H9 (cell line): Measurements from ENCODE around the gene DNAAF9. TPM values are rescaled to one million over a fixed set of nuclear protein-coding genes. Genes with fewer than 3 reads are reported as not detected.

Source experiments
- DNase-seq: peaks from one replicate; pipeline ENCODE4 v3.0.0-alpha.2; 2017
- H2AFZ ChIP-seq: one replicate; pipeline ENCODE4 v1.6.1; 2013; ENCODE audit warnings: mild to moderate bottlenecking, low read length, control low read depth, moderate library complexity
- H2AK5ac ChIP-seq: 2 replicates; pipeline ENCODE4 v1.6.1; 2013; ENCODE audit warnings: low read length, control low read depth, mixed read lengths; ENCODE audit not compliant: insufficient read length
- H2BK120ac ChIP-seq: one replicate; pipeline ENCODE4 v1.6.1; 2013; ENCODE audit warnings: low read depth, mild to moderate bottlenecking, low read length, control low read depth, inconsistent platforms; ENCODE audit not compliant: poor library complexity, severe bottlenecking
- H2BK12ac ChIP-seq: 2 replicates; pipeline ENCODE4 v1.6.1; 2013; ENCODE audit warnings: low read length, control low read depth, mixed read lengths, low read depth; ENCODE audit not compliant: insufficient read length
- H2BK15ac ChIP-seq: 2 replicates; pipeline ENCODE4 v1.6.1; 2013; ENCODE audit warnings: low read depth, low read length, control low read depth
- H2BK20ac ChIP-seq: one replicate; pipeline ENCODE4 v1.6.1; 2013; ENCODE audit warnings: low read depth, mild to moderate bottlenecking, low read length, control low read depth, inconsistent platforms; ENCODE audit not compliant: poor library complexity, severe bottlenecking
- H2BK5ac ChIP-seq: 2 replicates; pipeline ENCODE4 v1.6.1; 2013; ENCODE audit warnings: low read length, control low read depth, mixed read lengths; ENCODE audit not compliant: insufficient read length
- H3K14ac ChIP-seq: 2 replicates; pipeline ENCODE4 v1.6.1; 2013; ENCODE audit warnings: low read length, control low read depth; ENCODE audit not compliant: insufficient read depth
- H3K18ac ChIP-seq: 2 replicates; pipeline ENCODE4 v1.6.1; 2013; ENCODE audit warnings: low read depth, mild to moderate bottlenecking, mixed read lengths, low read length, control low read depth; ENCODE audit not compliant: insufficient read length
- H3K23ac ChIP-seq: 2 replicates; pipeline ENCODE4 v1.6.1; 2013; ENCODE audit warnings: low read length, control low read depth, mixed read lengths, low read depth; ENCODE audit not compliant: insufficient read length
- H3K23me2 ChIP-seq: 2 replicates; pipeline ENCODE4 v1.6.1; 2013; ENCODE audit warnings: low read depth, mild to moderate bottlenecking, mixed read lengths, low read length, control low read depth; ENCODE audit not compliant: insufficient read length, poor library complexity, severe bottlenecking
- H3K27ac ChIP-seq: 2 replicates; pipeline ENCODE4 v1.5.1; 2013; ENCODE audit warnings: low read length, control low read depth, mixed read lengths, low read depth; ENCODE audit not compliant: insufficient read length
- H3K27me3 ChIP-seq: 2 replicates; pipeline ENCODE4 v1.6.1; 2013; ENCODE audit warnings: low read length, control low read depth, inconsistent platforms; ENCODE audit not compliant: insufficient read depth
- H3K4ac ChIP-seq: 2 replicates; pipeline ENCODE4 v1.6.1; 2013; ENCODE audit warnings: low read depth, mild to moderate bottlenecking, control low read depth, inconsistent platforms, low read length, moderate library complexity
- H3K4me1 ChIP-seq: 2 replicates; pipeline ENCODE4 v1.6.1; 2013; ENCODE audit warnings: low read length, control low read depth, inconsistent platforms; ENCODE audit not compliant: insufficient read depth
- H3K4me2 ChIP-seq: 2 replicates; pipeline ENCODE4 v1.6.1; 2013; ENCODE audit warnings: low read length, control low read depth, mixed read lengths; ENCODE audit not compliant: insufficient read length, insufficient read depth
- H3K56ac ChIP-seq: 2 replicates; pipeline ENCODE4 v1.6.1; 2013; ENCODE audit warnings: low read depth, mild to moderate bottlenecking, mixed read lengths, low read length, control low read depth; ENCODE audit not compliant: insufficient read length
- H3K79me1 ChIP-seq: 2 replicates; pipeline ENCODE4 v1.6.1; 2013; ENCODE audit warnings: low read depth, mild to moderate bottlenecking, moderate library complexity, low read length, control low read depth, inconsistent platforms; ENCODE audit not compliant: insufficient read depth, poor library complexity, severe bottlenecking
- H3K79me2 ChIP-seq: 2 replicates; pipeline ENCODE4 v1.6.1; 2013; ENCODE audit warnings: low read length, control low read depth, inconsistent platforms; ENCODE audit not compliant: insufficient read depth
- H3K9ac ChIP-seq: 2 replicates; pipeline ENCODE4 v1.6.1; 2013; ENCODE audit warnings: low read length, control low read depth, mixed read lengths; ENCODE audit not compliant: insufficient read length; ENCODE audit errors: extremely low read depth
- H3K9me3 ChIP-seq: one replicate; pipeline ENCODE4 v1.6.1; 2013; ENCODE audit warnings: low read depth, low read length, inconsistent platforms; ENCODE audit not compliant: control insufficient read depth
- H3T11ph ChIP-seq: one replicate; pipeline ENCODE4 v1.6.1; 2013; ENCODE audit warnings: mild to moderate bottlenecking, low read length, control low read depth, inconsistent platforms
- H4K20me1 ChIP-seq: one replicate; pipeline ENCODE4 v1.6.1; 2013; ENCODE audit not compliant: control insufficient read depth, insufficient read length, insufficient read depth
- H4K5ac ChIP-seq: 2 replicates; pipeline ENCODE4 v1.6.1; 2013; ENCODE audit warnings: low read depth, mild to moderate bottlenecking, mixed read lengths, low read length, control low read depth; ENCODE audit not compliant: insufficient read length
- H4K8ac ChIP-seq: replicated peaks from 2 replicates; pipeline ENCODE4 v1.6.1; 2013; ENCODE audit warnings: low read length, control low read depth, mixed read lengths, low read depth; ENCODE audit not compliant: insufficient read length
- H4K91ac ChIP-seq: 2 replicates; pipeline ENCODE4 v1.6.1; 2013; ENCODE audit warnings: low read depth, mild to moderate bottlenecking, moderate library complexity, mixed read lengths, low read length, control low read depth; ENCODE audit not compliant: insufficient read length
- H3K27ac Mint-ChIP-seq, 3 experiments: 2 replicates in 2 of 3; 3 replicates in 1 of 3; pipeline ENCODE4 v1.8.0; 2020 to 2021; ENCODE audit warnings: mixed read lengths in 3 of 3, mild to moderate bottlenecking in 1 of 3, moderate library complexity in 1 of 3
- H3K27me3 Mint-ChIP-seq: 2 replicates; pipeline ENCODE4 v1.8.0; 2021; ENCODE audit warnings: low read depth, mild to moderate bottlenecking, moderate library complexity, mixed read lengths
- H3K36me3 Mint-ChIP-seq, 3 experiments: 2 replicates in 2 of 3; 3 replicates in 1 of 3; pipeline ENCODE4 v1.8.0; 2020 to 2021; ENCODE audit warnings: low read depth in 3 of 3, mixed read lengths in 3 of 3; ENCODE audit not compliant: insufficient read depth in 1 of 3
- H3K4me1 Mint-ChIP-seq, 2 experiments: 2 replicates each; pipeline ENCODE4 v1.8.0; 2020; ENCODE audit warnings: mixed read lengths in 2 of 2
- H3K4me3 Mint-ChIP-seq, 2 experiments: 2 replicates in 1 of 2; 3 replicates in 1 of 2; pipeline ENCODE4 v1.8.0; 2020 to 2021; ENCODE audit warnings: mild to moderate bottlenecking in 2 of 2, mixed read lengths in 2 of 2, moderate library complexity in 1 of 2
- H3K9me3 Mint-ChIP-seq, 2 experiments: 2 replicates in 1 of 2; 3 replicates in 1 of 2; pipeline ENCODE4 v1.8.0; 2020; ENCODE audit warnings: mild to moderate bottlenecking in 2 of 2, mixed read lengths in 2 of 2, moderate library complexity in 1 of 2
- WGBS: extraction: QIAGEN DNeasy Blood & Tissue Kit; methylation state at CpG from one replicate; pipeline ENCODE4 v1.1.7; 2013; ENCODE audit warnings: missing lambda C conversion rate, low lambda C conversion rate, mixed read lengths; ENCODE audit not compliant: insufficient read length; ENCODE audit errors: extremely low coverage; 5-methylcytosine and 5-hydroxymethylcytosine counted together
- total RNA-seq: library from RNA; stranded (reverse); gene quantifications from 2 replicates; pipeline ENCODE4 v1.2.1, GENCODE V29; 2021
- TF ChIP-seq, protein P1 (sequence below): fragments of 200-600 bp; sonication (generic); conservative IDR thresholded peaks from 3 replicates; pipeline ENCODE4 v1.8.0; 2021; ENCODE audit warnings: antibody characterized with exemption, mild to moderate bottlenecking

DNAAF9 gene
- total RNA-seq, 1 experiment from 2014 or later, result 5.5 TPM

DNA sequence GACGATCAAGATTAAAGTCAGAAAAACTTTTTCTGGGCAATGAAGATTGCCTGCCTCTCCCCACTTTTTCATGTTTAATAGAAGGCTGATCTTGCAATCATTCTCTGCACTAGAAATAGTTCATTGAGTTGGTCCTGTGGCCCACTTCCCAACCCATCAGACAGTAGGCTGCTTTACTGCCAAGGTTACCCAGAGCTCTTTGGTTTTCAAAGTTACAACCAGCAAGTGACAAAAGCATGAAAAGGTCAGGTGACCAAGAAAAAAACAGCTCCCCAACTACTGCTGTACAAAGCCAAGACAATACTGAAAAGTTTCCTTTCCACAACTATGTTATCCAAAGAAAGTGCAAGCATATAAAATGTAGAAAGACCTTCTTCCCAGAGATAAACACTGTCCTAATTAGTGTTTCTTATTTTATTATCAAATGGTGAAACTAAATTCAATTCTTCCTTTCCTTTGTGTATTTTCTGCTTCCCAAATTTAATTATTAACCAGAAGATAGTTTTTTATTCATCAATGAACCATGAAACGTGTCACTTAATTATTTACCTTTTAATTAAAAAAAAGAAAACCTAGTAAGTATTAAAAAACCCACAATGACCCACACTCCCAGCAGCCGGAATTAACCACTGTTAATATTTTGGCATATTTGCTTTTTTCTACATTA, 16.6 kb downstream of the DNAAF9 start:
- no peaks in the 10 kb centered on the region for H3K9me3 ChIP-seq
- H3K9me3 Mint-ChIP-seq, result peaks cover 2 to 8% of the 10 kb centered on the region in 2 experiments
- H3K4me1 ChIP-seq, result no peaks in the 10 kb centered on the region
- no peak overlapping the region for H2AFZ ChIP-seq
- H3K4me2 ChIP-seq, result no peak overlapping the region
- H3K18ac ChIP-seq, result no peak overlapping the region
- no peak overlapping the region for H3K27ac ChIP-seq
- H2BK5ac ChIP-seq, result no peak overlapping the region
- no peak overlapping the region for H2BK15ac ChIP-seq
- no peak overlapping the region for H4K5ac ChIP-seq
- H3K4me1 Mint-ChIP-seq, result peaks cover 4% of the 10 kb centered on the region in 2 experiments
- H4K8ac ChIP-seq, result no peak overlapping the region
- DNase-seq, result no peak
- H2AK5ac ChIP-seq, result no peak overlapping the region
- no peak overlapping the region for H3K23ac ChIP-seq
- H4K20me1 ChIP-seq, result no peaks in the 10 kb centered on the region
- 0 out of 7 replicates have a peak overlapping the region, but pooled peaks of 1 of the 3 experiments have one; percentile 55 for H3K27ac Mint-ChIP-seq
- no peak overlapping the region for H3K9ac ChIP-seq
- no peaks in the 10 kb centered on the region for H3K79me2 ChIP-seq
- H3T11ph ChIP-seq, result no peak overlapping the region
- no CpG with 5 or more reads among the region's 3 CpGs for WGBS
- H3K23me2 ChIP-seq, result no peaks in the 10 kb centered on the region
- H2BK12ac ChIP-seq, result no peak overlapping the region
- H3K36me3 Mint-ChIP-seq, result peaks cover 0 to 6% (median 3%) of the 10 kb centered on the region in 3 experiments; a peak in 4 of 7 replicates
- no peak overlapping the region for H2BK20ac ChIP-seq
- H3K4me3 Mint-ChIP-seq, result no peak overlapping the region
- H4K91ac ChIP-seq, result no peak overlapping the region
- no peaks in the 10 kb centered on the region for H3K27me3 Mint-ChIP-seq
- H3K79me1 ChIP-seq, result no peaks in the 10 kb centered on the region
- no peak overlapping the region for H3K56ac ChIP-seq
- H3K14ac ChIP-seq, result no peak overlapping the region
- TF ChIP-seq, protein P1, sequence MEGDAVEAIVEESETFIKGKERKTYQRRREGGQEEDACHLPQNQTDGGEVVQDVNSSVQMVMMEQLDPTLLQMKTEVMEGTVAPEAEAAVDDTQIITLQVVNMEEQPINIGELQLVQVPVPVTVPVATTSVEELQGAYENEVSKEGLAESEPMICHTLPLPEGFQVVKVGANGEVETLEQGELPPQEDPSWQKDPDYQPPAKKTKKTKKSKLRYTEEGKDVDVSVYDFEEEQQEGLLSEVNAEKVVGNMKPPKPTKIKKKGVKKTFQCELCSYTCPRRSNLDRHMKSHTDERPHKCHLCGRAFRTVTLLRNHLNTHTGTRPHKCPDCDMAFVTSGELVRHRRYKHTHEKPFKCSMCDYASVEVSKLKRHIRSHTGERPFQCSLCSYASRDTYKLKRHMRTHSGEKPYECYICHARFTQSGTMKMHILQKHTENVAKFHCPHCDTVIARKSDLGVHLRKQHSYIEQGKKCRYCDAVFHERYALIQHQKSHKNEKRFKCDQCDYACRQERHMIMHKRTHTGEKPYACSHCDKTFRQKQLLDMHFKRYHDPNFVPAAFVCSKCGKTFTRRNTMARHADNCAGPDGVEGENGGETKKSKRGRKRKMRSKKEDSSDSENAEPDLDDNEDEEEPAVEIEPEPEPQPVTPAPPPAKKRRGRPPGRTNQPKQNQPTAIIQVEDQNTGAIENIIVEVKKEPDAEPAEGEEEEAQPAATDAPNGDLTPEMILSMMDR, result no peak
- H3K4ac ChIP-seq, result no peak overlapping the region
- H2BK120ac ChIP-seq, result no peak overlapping the region
- no peaks in the 10 kb centered on the region for H3K27me3 ChIP-seq
